ENCODE results near the gene SPTY2D1.
"Not testable (repeated sequence)": the region's sequence is repeated elsewhere in the genome, so short reads cannot be mapped to it uniquely, and the experiment has no call there.

The SPTY2D1 gene

GRCh38 chr11:18617688-18618341, 16.3 kb downstream of the SPTY2D1 start:
- peak; percentile 46 for DNase-seq

GRCh38 chr11:18615628-18616392, 18.3 kb downstream of the SPTY2D1 start:
- DNase-seq, result no peak

GRCh38 chr11:18614667-18615066, 19.5 kb downstream of the SPTY2D1 start:
- no peak for DNase-seq

GRCh38 chr11:18612394-18612793, 21.7 kb downstream of the SPTY2D1 start:
- no peak for DNase-seq

- DNase-seq, result no peak
These were observed 22.9 kb downstream of the SPTY2D1 start for GRCh38 chr11:18611196-18611595.

- no peak for DNase-seq
These were observed 25.8 kb downstream of the SPTY2D1 start for GRCh38 chr11:18608376-18608775.

GRCh38 chr11:18600915-18601569, 33.1 kb downstream of the SPTY2D1 start:
- no peak for DNase-seq

- no peak for DNase-seq
These were observed 34.4 kb downstream of the SPTY2D1 start, which contains the start of gene MISFA for GRCh38 chr11:18599739-18600230. Gene MISFA, plus strand, starts transcription at chr11:18599789. Its CDS starts 140 bp downstream, at chr11:18599929.

GRCh38 chr11:18594999-18595749, 39.0 kb downstream of the SPTY2D1 start:
- DNase-seq, result no peak

- not testable (repeated sequence) for DNase-seq
These were observed 40.1 kb downstream of the SPTY2D1 start for GRCh38 chr11:18594088-18594487.

GRCh38 chr11:18590571-18590970, 43.6 kb downstream of the SPTY2D1 start:
- no peak for DNase-seq

GRCh38 chr11:18588297-18589252, 45.6 kb downstream of the SPTY2D1 start, which contains the start of gene UEVLD:
Gene UEVLD, minus strand, starts transcription at chr11:18588734. Its CDS starts 80 bp downstream, at chr11:18588654.
- DNase-seq, result no peak

- no peak for DNase-seq
These were observed 52.3 kb downstream of the SPTY2D1 start for GRCh38 chr11:18581825-18582224.

- no peak for DNase-seq
These were observed 53.9 kb downstream of the SPTY2D1 start for GRCh38 chr11:18580113-18580766.

GRCh38 chr11:18578975-18579598, 55.1 kb downstream of the SPTY2D1 start:
- DNase-seq, result no peak

GRCh38 chr11:18575361-18575760, 58.8 kb downstream of the SPTY2D1 start:
- no peak for DNase-seq

- DNase-seq, result no peak
These were observed 67.1 kb downstream of the SPTY2D1 start for GRCh38 chr11:18567081-18567480.

- no peak for DNase-seq
These were observed 67.7 kb downstream of the SPTY2D1 start for GRCh38 chr11:18566406-18566805.

GRCh38 chr11:18564149-18564548, 70.0 kb downstream of the SPTY2D1 start:
- DNase-seq, result no peak

GRCh38 chr11:18563090-18563730, 70.9 kb downstream of the SPTY2D1 start:
- no peak for DNase-seq
